GM12878 (cell line): ENCODE data around the gene KRT37. TPM values are rescaled to one million over a fixed set of nuclear protein-coding genes. Genes with fewer than 3 reads are reported as not detected.

Experiments
- ATAC-seq: fragments of 200-7000 bp; cut with Tn5 transposase; 3 replicates; pipeline ENCODE4 v1.9.1; 2020; ENCODE audit warnings: mild to moderate bottlenecking, moderate library complexity
- BruUV-seq: library from RNA; stranded (reverse); fragments of 400-500 nt; replicated peaks from 2 replicates; lab custom pipeline; 2021; lab: Mats Ljungman, UMichigan
- CTCF ChIA-PET: fragments of 300-600 bp; sonication (Branson Sonifier 250); formaldehyde crosslinking; extraction: SDS; loops from one replicate; lab custom pipeline; 2021; ENCODE audit warnings: inconsistent platforms; lab: Yijun Ruan, JAX
- POLR2A ChIA-PET: fragments of 350-600 bp; formaldehyde crosslinking; extraction: SDS; loops from one replicate; lab custom pipeline; 2021; ENCODE audit warnings: inconsistent platforms; lab: Charles Lee
- RAD21 ChIA-PET: fragments of 300-600 bp; sonication (Branson Sonifier 250); formaldehyde crosslinking; loops from one replicate; lab custom pipeline; 2023; ENCODE audit warnings: antibody characterized with exemption; ENCODE audit not compliant: unreplicated experiment; lab: Charles Lee
- SMC1A ChIA-PET: fragments of 300-600 bp; sonication (Branson Sonifier 250); formaldehyde crosslinking; loops from one replicate; lab custom pipeline; 2023; ENCODE audit not compliant: unreplicated experiment, uncharacterized antibody; lab: Charles Lee
- DNase-seq: peaks from one replicate; pipeline ENCODE4 v3.0.0-alpha.2; 2011; ENCODE audit warnings: low read depth, low spot score
- FAIRE-seq: peaks from 3 replicates; lab custom pipeline; 2011; peaks lifted over from hg19 to GRCh38; lab: Jason Lieb, UNC
- H2AFZ ChIP-seq: 2 replicates; pipeline ENCODE4 v1.6.0; 2011; ENCODE audit warnings: low read depth, low read length, control low read depth; ENCODE audit not compliant: control insufficient read depth
- H3K27ac ChIP-seq: 2 replicates; pipeline ENCODE4 v1.5.1; 2011; ENCODE audit warnings: control low read depth; ENCODE audit not compliant: control insufficient read depth, insufficient read depth
- H3K27me3 ChIP-seq, 2 experiments: replicated peaks in 1 of 2; 2 replicates each; pipeline versions ENCODE4 v1.6.0 to v1.6.1; 2011; ENCODE audit warnings: low read length in 1 of 2; ENCODE audit not compliant: control insufficient read depth in 2 of 2, insufficient read depth in 2 of 2
- H3K36me3 ChIP-seq, 2 experiments: 2 replicates each; pipeline ENCODE4 v1.5.1; 2011; ENCODE audit warnings: low read length in 1 of 2; ENCODE audit not compliant: control insufficient read depth in 2 of 2, insufficient read depth in 2 of 2
- H3K4me1 ChIP-seq: 2 replicates; pipeline ENCODE4 v1.6.1; 2011; ENCODE audit warnings: mild to moderate bottlenecking, low read length, moderate library complexity, mixed read lengths; ENCODE audit not compliant: control insufficient read depth, insufficient read depth
- H3K4me2 ChIP-seq: 2 replicates; pipeline ENCODE4 v1.6.0; 2011; ENCODE audit warnings: control low read depth; ENCODE audit not compliant: control insufficient read depth, insufficient read depth
- H3K4me3 ChIP-seq: fragments of 200-600 bp; sonication (generic); 2 replicates; pipeline ENCODE4 v1.5.1; 2016
- H3K79me2 ChIP-seq: 2 replicates; pipeline ENCODE4 v1.6.0; 2011; ENCODE audit warnings: low read length; ENCODE audit not compliant: control insufficient read depth, insufficient read depth
- H3K9ac ChIP-seq: 2 replicates; pipeline ENCODE4 v1.8.0; 2011; ENCODE audit warnings: low read length, control low read depth, mixed read lengths; ENCODE audit not compliant: control insufficient read depth, insufficient read depth
- H3K9me3 ChIP-seq: replicated peaks from 3 replicates; pipeline ENCODE4 v1.5.1; 2011; ENCODE audit warnings: mild to moderate bottlenecking, low read length; ENCODE audit not compliant: control insufficient read depth, insufficient read depth
- H4K20me1 ChIP-seq: 2 replicates; pipeline ENCODE4 v1.6.0; 2011; ENCODE audit not compliant: control insufficient read depth, insufficient read depth
- BCL3 ChIP-seq: IDR thresholded peaks from 2 replicates; pipeline ENCODE4 v1.6.1; 2011; ENCODE audit warnings: borderline replicate concordance, low read depth, mild to moderate bottlenecking, moderate library complexity, low read length; ENCODE audit not compliant: insufficient read depth, poor library complexity, severe bottlenecking
- CBFB ChIP-seq: IDR thresholded peaks from 2 replicates; pipeline ENCODE4 v1.6.1; 2016; ENCODE audit warnings: antibody characterized with exemption, low read depth
- CEBPB ChIP-seq, 2 experiments: fragments of 150-350 bp in 1 of 2; IDR thresholded peaks; 2 replicates each; pipeline ENCODE4 v1.6.1; 2012 to 2014; ENCODE audit warnings: low read depth in 2 of 2, low read length in 2 of 2, borderline replicate concordance in 1 of 2, inconsistent platforms in 1 of 2
- IRF5 ChIP-seq: fragments of 450-650 bp; IDR thresholded peaks from 2 replicates; pipeline ENCODE4 v1.6.1; 2017; ENCODE audit warnings: borderline replicate concordance
- MAX ChIP-seq: IDR thresholded peaks from 2 replicates; pipeline ENCODE4 v1.6.1; 2012; ENCODE audit warnings: low read depth, low read length, improper control_type of control experiment
- PAX8 ChIP-seq: fragments of 450-650 bp; IDR thresholded peaks from 2 replicates; pipeline ENCODE4 v1.6.1; 2017; ENCODE audit warnings: mild to moderate bottlenecking, moderate library complexity
- RCOR1 ChIP-seq: conservative IDR thresholded peaks from 2 replicates; pipeline ENCODE4 v1.6.1; 2012; ENCODE audit warnings: low read depth, low read length, improper control_type of control experiment
- SPI1 ChIP-seq: IDR thresholded peaks from 2 replicates; pipeline ENCODE4 v1.6.1; 2011; ENCODE audit warnings: low read depth, mild to moderate bottlenecking, low read length, moderate library complexity, borderline replicate concordance; ENCODE audit not compliant: insufficient read depth
- SREBF2 ChIP-seq: IDR thresholded peaks from 2 replicates; pipeline ENCODE4 v1.6.1; 2012; ENCODE audit warnings: mild to moderate bottlenecking, low read length
- ZNF217 ChIP-seq: fragments of 450-650 bp; IDR thresholded peaks from 2 replicates; pipeline ENCODE4 v1.6.1; 2017; ENCODE audit warnings: antibody characterized with exemption, mild to moderate bottlenecking
- WGBS: methylation state at CpG from one replicate; pipeline ENCODE4 v1.1.6; 2016; ENCODE audit warnings: low lambda C conversion rate; ENCODE audit not compliant: insufficient replicate concordance, insufficient coverage; ENCODE audit errors: missing lambda C conversion rate; 5-methylcytosine and 5-hydroxymethylcytosine counted together
- in situ Hi-C: fragments of 300-500 bp; cut with MboI; formaldehyde crosslinking; loops from 9 replicates; pipeline ENCODE4 v1.14.3; 2018; ENCODE audit warnings: mixed read lengths
- intact Hi-C: fragments of 100-400 bp; cut with micrococcal nuclease; formaldehyde crosslinking; loops from one replicate; pipeline ENCODE4 v1.14.2; 2022; ENCODE audit not compliant: unreplicated experiment
- polyA plus RNA-seq, 11 experiments: library from polyadenylated mRNA; depleted of rRNA in 4 of 11; unstranded in 6 of 11; stranded (reverse) in 5 of 11; fragments of >200 nt; fragmentation: Nextera tagmentation in 4 of 11; fragmentation: Illumina TruSeq in 1 of 11; extraction: Ambion mirVana in 4 of 11; extraction: Trizol in 1 of 11; gene quantifications; 1 replicate in 1 of 11; 2 replicates in 10 of 11; pipeline versions ENCODE4 v1.2.1 to v1.2.3, GENCODE V29; 2011 to 2016; ENCODE audit warnings: inconsistent platforms in 2 of 11, missing spikeins in 2 of 11, low read depth in 1 of 11
- total RNA-seq, 4 experiments: library from RNA; depleted of rRNA in 3 of 4; stranded (reverse); fragments of >200 nt in 3 of 4; fragmentation: Illumina TruSeq in 1 of 4; extraction: Trizol in 1 of 4; gene quantifications; 2 replicates each; pipeline versions ENCODE4 v1.2.1 to v1.2.3, GENCODE V29; 2013 to 2021
- TF ChIP-seq, protein P1 (sequence below): IDR thresholded peaks from 2 replicates; pipeline ENCODE4 v1.6.1; 2012; ENCODE audit warnings: low read length, inconsistent platforms
- TF ChIP-seq, protein P2 (sequence below): fragments of 450-650 bp; formaldehyde crosslinking; IDR thresholded peaks from 2 replicates; pipeline ENCODE4 v1.4.0; 2020; ENCODE audit warnings: mild to moderate bottlenecking, moderate library complexity
- TF ChIP-seq, protein P3 (sequence below): fragments of 150-350 bp; IDR thresholded peaks from 2 replicates; pipeline ENCODE4 v1.6.1; 2016; ENCODE audit warnings: low read depth, low read length

Gene KRT37
- total and polyA plus RNA-seq, 10 of the 15 experiments (the other 5 are each of a cell fraction or from before 2014, with no cell fraction given), result not detected

DNA sequence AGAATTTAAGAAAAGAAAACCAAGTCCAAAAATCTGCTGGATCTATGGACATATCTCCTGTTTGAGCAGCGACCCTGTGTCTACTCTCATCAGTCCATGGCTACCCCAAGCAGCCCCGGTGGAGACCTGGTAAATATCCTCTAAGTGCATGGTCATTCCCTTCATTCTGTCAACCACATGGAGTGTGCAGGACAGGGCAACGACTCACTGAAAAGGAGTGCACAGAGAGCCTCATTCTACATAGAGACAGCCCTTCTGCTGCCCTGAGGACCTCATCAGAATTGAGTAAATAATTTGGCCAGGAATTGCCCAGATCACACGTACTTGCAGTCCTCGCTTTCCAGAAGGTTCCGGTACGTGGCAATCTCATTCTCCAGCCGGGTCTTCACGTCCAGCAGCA lies 13.4 kb upstream of the KRT37 start:
- Histone ChIP-seq H3K9me3 (no peaks in the 10 kb centered on the region), H3K4me1 (no peaks in the 10 kb centered on the region), H3K4me3 (no peak overlapping the region), H3K79me2 (no peaks in the 10 kb centered on the region), H3K27ac (no peak overlapping the region), H3K36me3 (no peaks in the 10 kb centered on the region), H4K20me1 (no peaks in the 10 kb centered on the region), H3K27me3 (peaks cover 0 to 7% of the 10 kb centered on the region in 2 experiments; a peak in 2 of 4 replicates), H2AFZ (no peak overlapping the region), H3K4me2 (no peak overlapping the region), H3K9ac (no peak overlapping the region)
- ChIA-PET SMC1A (no interaction called here), POLR2A (no interaction called here), CTCF (no interaction called here), RAD21 (no interaction called here)
- ATAC-seq (no peak), FAIRE-seq (no peak), DNase-seq (no peak)
- no TSS peak for BruUV-seq
- intact Hi-C loops (no loop called here), in situ Hi-C loops (no loop called here)
- 18% methylated on average over 9 of the region's 9 CpGs for WGBS
- TF ChIP-seq IRF5, result no peak
- TF ChIP-seq SREBF2, result no peak
- TF ChIP-seq, protein P1, sequence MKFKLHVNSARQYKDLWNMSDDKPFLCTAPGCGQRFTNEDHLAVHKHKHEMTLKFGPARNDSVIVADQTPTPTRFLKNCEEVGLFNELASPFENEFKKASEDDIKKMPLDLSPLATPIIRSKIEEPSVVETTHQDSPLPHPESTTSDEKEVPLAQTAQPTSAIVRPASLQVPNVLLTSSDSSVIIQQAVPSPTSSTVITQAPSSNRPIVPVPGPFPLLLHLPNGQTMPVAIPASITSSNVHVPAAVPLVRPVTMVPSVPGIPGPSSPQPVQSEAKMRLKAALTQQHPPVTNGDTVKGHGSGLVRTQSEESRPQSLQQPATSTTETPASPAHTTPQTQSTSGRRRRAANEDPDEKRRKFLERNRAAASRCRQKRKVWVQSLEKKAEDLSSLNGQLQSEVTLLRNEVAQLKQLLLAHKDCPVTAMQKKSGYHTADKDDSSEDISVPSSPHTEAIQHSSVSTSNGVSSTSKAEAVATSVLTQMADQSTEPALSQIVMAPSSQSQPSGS, result no peak
- TF ChIP-seq CEBPB (IDR thresholded peaks at IDR 0.05; ENCODE audit: borderline replicate concordance in 1 of 2, low read depth in 2 of 2, low read length in 2 of 2), result no peak
- TF ChIP-seq PAX8, result no peak
- TF ChIP-seq ZNF217, result no peak
- no peak for TF ChIP-seq MAX
- TF ChIP-seq SPI1, result no peak
- TF ChIP-seq BCL3, result no peak
- TF ChIP-seq, protein P2, sequence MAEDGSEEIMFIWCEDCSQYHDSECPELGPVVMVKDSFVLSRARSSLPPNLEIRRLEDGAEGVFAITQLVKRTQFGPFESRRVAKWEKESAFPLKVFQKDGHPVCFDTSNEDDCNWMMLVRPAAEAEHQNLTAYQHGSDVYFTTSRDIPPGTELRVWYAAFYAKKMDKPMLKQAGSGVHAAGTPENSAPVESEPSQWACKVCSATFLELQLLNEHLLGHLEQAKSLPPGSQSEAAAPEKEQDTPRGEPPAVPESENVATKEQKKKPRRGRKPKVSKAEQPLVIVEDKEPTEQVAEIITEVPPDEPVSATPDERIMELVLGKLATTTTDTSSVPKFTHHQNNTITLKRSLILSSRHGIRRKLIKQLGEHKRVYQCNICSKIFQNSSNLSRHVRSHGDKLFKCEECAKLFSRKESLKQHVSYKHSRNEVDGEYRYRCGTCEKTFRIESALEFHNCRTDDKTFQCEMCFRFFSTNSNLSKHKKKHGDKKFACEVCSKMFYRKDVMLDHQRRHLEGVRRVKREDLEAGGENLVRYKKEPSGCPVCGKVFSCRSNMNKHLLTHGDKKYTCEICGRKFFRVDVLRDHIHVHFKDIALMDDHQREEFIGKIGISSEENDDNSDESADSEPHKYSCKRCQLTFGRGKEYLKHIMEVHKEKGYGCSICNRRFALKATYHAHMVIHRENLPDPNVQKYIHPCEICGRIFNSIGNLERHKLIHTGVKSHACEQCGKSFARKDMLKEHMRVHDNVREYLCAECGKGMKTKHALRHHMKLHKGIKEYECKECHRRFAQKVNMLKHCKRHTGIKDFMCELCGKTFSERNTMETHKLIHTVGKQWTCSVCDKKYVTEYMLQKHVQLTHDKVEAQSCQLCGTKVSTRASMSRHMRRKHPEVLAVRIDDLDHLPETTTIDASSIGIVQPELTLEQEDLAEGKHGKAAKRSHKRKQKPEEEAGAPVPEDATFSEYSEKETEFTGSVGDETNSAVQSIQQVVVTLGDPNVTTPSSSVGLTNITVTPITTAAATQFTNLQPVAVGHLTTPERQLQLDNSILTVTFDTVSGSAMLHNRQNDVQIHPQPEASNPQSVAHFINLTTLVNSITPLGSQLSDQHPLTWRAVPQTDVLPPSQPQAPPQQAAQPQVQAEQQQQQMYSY (CRISPR knock-in tag), result no peak
- TF ChIP-seq CBFB, result no peak
- no peak for TF ChIP-seq RCOR1
- TF ChIP-seq, protein P3, sequence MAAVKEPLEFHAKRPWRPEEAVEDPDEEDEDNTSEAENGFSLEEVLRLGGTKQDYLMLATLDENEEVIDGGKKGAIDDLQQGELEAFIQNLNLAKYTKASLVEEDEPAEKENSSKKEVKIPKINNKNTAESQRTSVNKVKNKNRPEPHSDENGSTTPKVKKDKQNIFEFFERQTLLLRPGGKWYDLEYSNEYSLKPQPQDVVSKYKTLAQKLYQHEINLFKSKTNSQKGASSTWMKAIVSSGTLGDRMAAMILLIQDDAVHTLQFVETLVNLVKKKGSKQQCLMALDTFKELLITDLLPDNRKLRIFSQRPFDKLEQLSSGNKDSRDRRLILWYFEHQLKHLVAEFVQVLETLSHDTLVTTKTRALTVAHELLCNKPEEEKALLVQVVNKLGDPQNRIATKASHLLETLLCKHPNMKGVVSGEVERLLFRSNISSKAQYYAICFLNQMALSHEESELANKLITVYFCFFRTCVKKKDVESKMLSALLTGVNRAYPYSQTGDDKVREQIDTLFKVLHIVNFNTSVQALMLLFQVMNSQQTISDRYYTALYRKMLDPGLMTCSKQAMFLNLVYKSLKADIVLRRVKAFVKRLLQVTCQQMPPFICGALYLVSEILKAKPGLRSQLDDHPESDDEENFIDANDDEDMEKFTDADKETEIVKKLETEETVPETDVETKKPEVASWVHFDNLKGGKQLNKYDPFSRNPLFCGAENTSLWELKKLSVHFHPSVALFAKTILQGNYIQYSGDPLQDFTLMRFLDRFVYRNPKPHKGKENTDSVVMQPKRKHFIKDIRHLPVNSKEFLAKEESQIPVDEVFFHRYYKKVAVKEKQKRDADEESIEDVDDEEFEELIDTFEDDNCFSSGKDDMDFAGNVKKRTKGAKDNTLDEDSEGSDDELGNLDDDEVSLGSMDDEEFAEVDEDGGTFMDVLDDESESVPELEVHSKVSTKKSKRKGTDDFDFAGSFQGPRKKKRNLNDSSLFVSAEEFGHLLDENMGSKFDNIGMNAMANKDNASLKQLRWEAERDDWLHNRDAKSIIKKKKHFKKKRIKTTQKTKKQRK, result no peak
